Gastroesophageal sphincter (tissue), 4 donors: ENCODE results near the gene CR1. TPM values are rescaled to one million over a fixed set of nuclear protein-coding genes. Genes with fewer than 3 reads are reported as not detected.
"Not testable (repeated sequence)": the region's sequence is repeated elsewhere in the genome, so short reads cannot be mapped to it uniquely, and the experiment has no call there.

Source experiments
- ATAC-seq: fragments of 150-250 bp; one replicate; pipeline ENCODE4 v1.9.1; 2016; ENCODE audit warnings: mild to moderate bottlenecking, moderate library complexity
- H3K27ac ChIP-seq, 4 donors: fragments of 200-600 bp; sonication (generic) in 3 of 4; 1 replicate in 3 of 4; 2 replicates in 1 of 4; pipeline ENCODE4 v1.5.1; 2016 to 2019
- H3K27me3 ChIP-seq: fragments of 200-600 bp; sonication (generic); one replicate; pipeline ENCODE4 v1.5.1; 2019
- H3K36me3 ChIP-seq, 2 donors: fragments of 200-600 bp; sonication (generic); one replicate each; pipeline ENCODE4 v1.5.1; 2019; ENCODE audit warnings: control low read depth in 1 of 2
- H3K4me1 ChIP-seq, 3 donors: fragments of 200-600 bp; sonication (generic); 1 replicate in 2 of 3; 2 replicates in 1 of 3; pipeline ENCODE4 v1.5.1; 2016 to 2019; ENCODE audit warnings: control low read depth in 2 of 3
- H3K4me3 ChIP-seq, 2 donors: fragments of 200-600 bp; sonication (generic); one replicate each; pipeline ENCODE4 v1.5.1; 2019; ENCODE audit warnings: mild to moderate bottlenecking in 1 of 2, moderate library complexity in 1 of 2
- H3K9me3 ChIP-seq, 3 donors: fragments of 200-600 bp; sonication (generic); one replicate each; pipeline ENCODE4 v1.5.1; 2017 to 2019; ENCODE audit warnings: control low read depth in 2 of 3
- EP300 ChIP-seq: sonication (generic); formaldehyde crosslinking; IDR thresholded peaks from one replicate; pipeline ENCODE4 v1.6.1; 2017; ENCODE audit warnings: antibody characterized with exemption, mild to moderate bottlenecking
- POLR2A ChIP-seq, 2 donors: fragments of 450-650 bp; IDR thresholded peaks; one replicate each; pipeline ENCODE4 v1.6.1; 2017; ENCODE audit warnings: antibody characterized with exemption in 2 of 2, mild to moderate bottlenecking in 2 of 2, moderate library complexity in 1 of 2
- POLR2AphosphoS5 ChIP-seq: sonication (generic); formaldehyde crosslinking; IDR thresholded peaks from one replicate; pipeline ENCODE4 v1.6.1; 2017; ENCODE audit warnings: antibody characterized with exemption
- WGBS, 2 donors: methylation state at CpG; one replicate each; pipeline ENCODE4 v1.1.5; 2018; ENCODE audit warnings: low coverage in 1 of 2; 5-methylcytosine and 5-hydroxymethylcytosine counted together
- total RNA-seq, 4 donors: library from RNA; depleted of rRNA; stranded (reverse); fragments of >200 nt; gene quantifications; one replicate each; pipeline ENCODE4 v1.1.0, GENCODE V29; 2016
- TF ChIP-seq, protein P1 (sequence below), 4 experiments: fragments of 200-600 bp in 2 of 4; fragments of 450-650 bp in 2 of 4; sonication (generic) in 1 of 4; IDR thresholded peaks; one replicate each; pipeline ENCODE4 v1.5.1; 2017 to 2019; ENCODE audit warnings: antibody characterized with exemption in 4 of 4, mild to moderate bottlenecking in 2 of 4, moderate library complexity in 2 of 4

The CR1 gene
- total RNA-seq, 4 donors from 2014 or later, result 1.1 to 15.9 (median 4.3) TPM

DNA sequence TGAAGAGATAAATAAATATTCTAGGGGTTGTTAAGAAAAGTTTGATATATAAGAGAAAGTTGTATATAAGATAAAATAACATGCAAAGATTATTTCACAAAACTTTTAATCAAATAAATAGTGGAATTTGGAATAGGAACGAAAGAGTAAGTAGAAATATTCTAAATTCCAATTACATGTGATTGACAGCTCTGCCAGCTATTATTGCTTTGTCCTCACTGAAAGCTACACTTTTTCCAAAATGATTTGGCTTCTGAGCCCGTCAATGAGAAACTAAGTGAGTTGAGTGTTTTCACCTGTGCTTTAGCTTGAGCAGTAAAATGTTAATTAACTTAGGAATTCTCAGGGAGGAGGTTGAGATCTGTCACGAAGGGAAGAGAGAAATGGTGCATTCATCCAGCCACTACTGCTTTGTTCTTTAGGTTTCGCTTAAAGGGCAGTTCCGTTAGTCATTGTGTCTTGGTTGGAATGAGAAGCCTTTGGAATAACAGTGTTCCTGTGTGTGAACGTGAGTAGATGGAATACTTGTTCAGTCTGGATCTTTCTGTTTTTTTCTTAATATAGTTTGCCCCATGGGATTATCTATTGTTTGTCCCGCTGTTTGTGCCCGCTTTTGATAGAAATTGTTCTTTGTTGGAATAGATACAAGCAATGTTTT lies 85.7 kb downstream of the CR1 start:
- TF ChIP-seq POLR2AphosphoS5 (no peak), POLR2A (IDR thresholded peaks at IDR 0.05) (no peak), EP300 (no peak)
- TF ChIP-seq, protein P1, sequence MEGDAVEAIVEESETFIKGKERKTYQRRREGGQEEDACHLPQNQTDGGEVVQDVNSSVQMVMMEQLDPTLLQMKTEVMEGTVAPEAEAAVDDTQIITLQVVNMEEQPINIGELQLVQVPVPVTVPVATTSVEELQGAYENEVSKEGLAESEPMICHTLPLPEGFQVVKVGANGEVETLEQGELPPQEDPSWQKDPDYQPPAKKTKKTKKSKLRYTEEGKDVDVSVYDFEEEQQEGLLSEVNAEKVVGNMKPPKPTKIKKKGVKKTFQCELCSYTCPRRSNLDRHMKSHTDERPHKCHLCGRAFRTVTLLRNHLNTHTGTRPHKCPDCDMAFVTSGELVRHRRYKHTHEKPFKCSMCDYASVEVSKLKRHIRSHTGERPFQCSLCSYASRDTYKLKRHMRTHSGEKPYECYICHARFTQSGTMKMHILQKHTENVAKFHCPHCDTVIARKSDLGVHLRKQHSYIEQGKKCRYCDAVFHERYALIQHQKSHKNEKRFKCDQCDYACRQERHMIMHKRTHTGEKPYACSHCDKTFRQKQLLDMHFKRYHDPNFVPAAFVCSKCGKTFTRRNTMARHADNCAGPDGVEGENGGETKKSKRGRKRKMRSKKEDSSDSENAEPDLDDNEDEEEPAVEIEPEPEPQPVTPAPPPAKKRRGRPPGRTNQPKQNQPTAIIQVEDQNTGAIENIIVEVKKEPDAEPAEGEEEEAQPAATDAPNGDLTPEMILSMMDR (IDR thresholded peaks at IDR 0.05), result no peak
- Histone ChIP-seq H3K4me3 (no peak overlapping the region), H3K4me1 (no peaks in the 10 kb centered on the region), H3K27ac (no peak overlapping the region), H3K36me3 (no peaks in the 10 kb centered on the region), H3K9me3 (no peaks in the 10 kb centered on the region), H3K27me3 (no peaks in the 10 kb centered on the region)
- 44 to 50% methylated on average over 8 of the region's 8 CpGs for WGBS, 2 donors
- no peak for ATAC-seq

DNA sequence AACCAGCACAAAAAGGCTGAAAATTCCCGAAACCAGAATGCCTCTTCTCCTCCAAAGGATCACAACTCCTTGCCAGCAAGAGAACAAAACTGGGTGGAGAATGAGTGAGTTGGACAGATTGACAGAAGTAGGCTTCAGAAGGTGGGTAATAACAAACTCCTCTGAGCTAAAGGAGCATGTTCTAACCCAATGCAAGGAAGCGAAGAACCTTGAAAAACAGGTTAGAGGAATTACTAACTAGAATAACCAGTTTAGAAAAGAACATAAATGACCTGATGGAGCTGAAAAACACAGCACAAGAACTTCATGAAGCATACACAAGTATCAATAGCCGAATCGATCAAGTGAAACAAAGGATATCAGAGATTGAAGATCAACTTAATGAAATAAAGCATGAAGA lies 93.5 kb downstream of the CR1 start:
- not testable (repeated sequence) for H3K36me3 ChIP-seq, H3K27ac ChIP-seq, H3K9me3 ChIP-seq, ATAC-seq, H3K4me3 ChIP-seq, H3K4me1 ChIP-seq
- 86 to 90% methylated on average over 3 to 4 of the region's 4 CpGs for WGBS, 2 donors
- H3K27me3 ChIP-seq, result peaks cover 13% of the 10 kb centered on the region

DNA sequence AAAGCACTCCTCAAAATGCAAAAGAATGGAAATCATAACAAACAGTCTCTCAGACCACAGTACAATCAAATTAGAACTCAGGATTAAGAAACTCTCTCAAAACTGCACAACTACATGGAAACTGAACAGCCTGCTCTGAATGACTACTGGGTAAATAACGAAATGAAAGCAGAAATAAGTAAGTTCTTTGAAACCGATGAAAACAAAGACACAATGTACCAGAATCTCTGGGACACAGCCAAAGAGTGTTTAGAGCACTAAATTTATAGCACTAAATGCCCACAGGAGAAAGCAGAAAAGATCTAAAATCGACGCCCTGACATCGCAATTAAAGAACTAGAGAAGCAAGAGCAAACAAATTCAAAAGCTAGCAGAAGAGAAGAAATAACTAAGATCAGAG lies 95.2 kb downstream of the CR1 start:
- not testable (repeated sequence) for H3K4me1 ChIP-seq, H3K9me3 ChIP-seq, H3K36me3 ChIP-seq, ATAC-seq, H3K27ac ChIP-seq, H3K4me3 ChIP-seq
- peaks cover 13% of the 10 kb centered on the region for H3K27me3 ChIP-seq
- 79 to 82% methylated on average over 3 to 5 of the region's 5 CpGs for WGBS, 2 donors

DNA sequence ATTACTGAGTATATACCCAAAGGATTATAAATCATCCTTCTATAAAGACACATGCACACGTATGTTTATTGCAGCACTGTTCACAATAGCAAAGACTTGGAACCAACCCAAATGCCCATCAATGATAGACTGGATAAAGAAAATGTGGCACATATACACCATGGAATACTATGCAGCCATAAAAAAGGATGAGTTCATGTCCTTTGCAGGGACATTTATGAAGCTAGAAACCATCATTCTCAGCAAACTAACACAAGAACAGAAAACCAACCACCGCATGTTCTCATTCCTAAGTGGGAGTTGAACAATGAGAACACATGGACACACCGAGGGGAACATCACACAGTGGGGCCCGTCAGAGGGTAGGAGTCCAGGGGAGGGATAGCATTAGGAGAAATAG lies 98.1 kb downstream of the CR1 start:
- not testable (repeated sequence) for H3K4me1 ChIP-seq, ATAC-seq, H3K27me3 ChIP-seq, H3K4me3 ChIP-seq, H3K9me3 ChIP-seq, H3K36me3 ChIP-seq, H3K27ac ChIP-seq
- WGBS, 2 donors, result 91 to 93% methylated on average over 4 of the region's 4 CpGs

DNA sequence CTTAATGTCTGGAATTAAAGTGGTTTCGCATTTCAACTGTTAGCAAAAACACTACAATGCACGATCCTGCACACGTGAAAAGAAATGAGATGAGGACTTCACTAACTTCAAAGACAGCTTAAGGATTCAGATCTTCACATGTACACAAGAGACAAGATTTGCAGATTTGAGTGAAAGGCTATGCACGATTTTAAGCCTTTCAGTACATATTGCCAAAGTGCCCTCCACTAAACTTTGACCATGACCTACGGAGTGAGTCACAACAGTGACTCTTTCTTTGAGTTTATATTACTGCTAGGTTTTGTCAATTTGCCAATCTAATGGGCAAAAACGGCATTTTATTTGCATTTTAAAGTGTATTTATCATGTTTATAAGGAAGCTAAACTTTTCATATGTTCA lies 107.8 kb downstream of the CR1 start:
- no peaks in the 10 kb centered on the region for H3K4me1 ChIP-seq
- 50 to 54% methylated on average over 6 of the region's 6 CpGs for WGBS, 2 donors
- no peak for TF ChIP-seq POLR2A (IDR thresholded peaks at IDR 0.05)
- TF ChIP-seq, protein P1 (IDR thresholded peaks at IDR 0.05), result no peak
- no peak for TF ChIP-seq EP300
- no peak for TF ChIP-seq POLR2AphosphoS5
- H3K9me3 ChIP-seq, result no peaks in the 10 kb centered on the region
- peaks cover 2% of the 10 kb centered on the region for H3K27me3 ChIP-seq
- no peak overlapping the region for H3K27ac ChIP-seq
- no peaks in the 10 kb centered on the region for H3K36me3 ChIP-seq
- no peak overlapping the region for H3K4me3 ChIP-seq
- no peak for ATAC-seq

DNA sequence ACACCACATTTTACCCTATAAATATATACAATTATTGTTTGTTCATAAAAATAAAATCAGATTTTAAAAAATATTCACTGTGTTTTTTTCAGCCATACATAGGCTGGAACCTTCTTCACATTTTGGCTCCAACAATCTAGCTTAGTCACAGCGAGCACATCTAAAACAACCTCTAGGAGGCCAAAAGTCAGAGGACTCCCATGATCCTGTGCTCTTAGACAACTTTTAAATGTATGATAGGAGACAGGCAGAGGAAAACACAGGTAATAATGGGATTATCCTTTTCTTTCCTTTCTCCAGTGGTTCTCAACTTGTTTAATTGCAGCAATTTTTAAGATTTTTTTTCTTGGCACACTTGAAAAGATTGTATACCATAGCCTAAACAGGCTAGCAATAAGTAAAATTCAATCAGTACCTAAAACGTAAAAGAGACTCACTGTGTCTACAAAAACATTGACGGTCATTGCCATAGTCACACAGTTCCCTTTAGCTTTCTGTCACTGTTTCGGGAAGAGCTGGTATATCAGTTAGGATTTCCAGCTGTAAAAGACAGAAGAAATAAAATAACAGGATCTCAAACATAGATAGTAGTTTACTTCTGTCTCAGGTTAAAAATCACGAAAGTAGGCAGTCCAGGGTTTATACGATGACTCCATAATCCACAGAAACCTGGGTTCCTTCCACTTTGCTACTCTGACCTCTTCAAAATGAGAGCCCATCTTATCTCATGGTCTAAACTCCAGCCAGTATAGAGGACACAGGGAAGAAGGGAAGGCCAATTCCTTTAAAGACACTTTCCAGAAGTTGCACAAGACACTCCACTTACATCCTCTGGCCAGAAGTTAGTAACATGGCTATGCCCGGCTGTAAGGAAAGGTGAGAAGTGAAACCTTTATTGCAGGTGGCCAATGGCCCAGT lies 109.7 kb downstream of the CR1 start:
- Histone ChIP-seq H3K9me3 (no peaks in the 10 kb centered on the region), H3K4me3 (no peak overlapping the region), H3K27ac (no peak overlapping the region), H3K36me3 (no peaks in the 10 kb centered on the region), H3K4me1 (no peaks in the 10 kb centered on the region), H3K27me3 (no peaks in the 10 kb centered on the region)
- TF ChIP-seq EP300 (no peak), POLR2AphosphoS5 (no peak), POLR2A (IDR thresholded peaks at IDR 0.05) (no peak)
- TF ChIP-seq, protein P1 (IDR thresholded peaks at IDR 0.05), result no peak
- ATAC-seq, result no peak
- 80 to 88% methylated on average over 7 of the region's 7 CpGs for WGBS, 2 donors
